COR-L47 (cell line): ENCODE results near the gene ZSCAN5A.
"Not testable (repeated sequence)": the region's sequence is repeated elsewhere in the genome, so short reads cannot be mapped to it uniquely, and the experiment has no call there.

ENCODE experiments used
- DNase-seq: peaks from one replicate; lab custom pipeline; 2025; lab: John Stamatoyannopoulos, UW

The ZSCAN5A gene

GRCh38 chr19:56211718-56212117 is 102.9 kb downstream of the ZSCAN5A start:
- no peak for DNase-seq

DNA sequence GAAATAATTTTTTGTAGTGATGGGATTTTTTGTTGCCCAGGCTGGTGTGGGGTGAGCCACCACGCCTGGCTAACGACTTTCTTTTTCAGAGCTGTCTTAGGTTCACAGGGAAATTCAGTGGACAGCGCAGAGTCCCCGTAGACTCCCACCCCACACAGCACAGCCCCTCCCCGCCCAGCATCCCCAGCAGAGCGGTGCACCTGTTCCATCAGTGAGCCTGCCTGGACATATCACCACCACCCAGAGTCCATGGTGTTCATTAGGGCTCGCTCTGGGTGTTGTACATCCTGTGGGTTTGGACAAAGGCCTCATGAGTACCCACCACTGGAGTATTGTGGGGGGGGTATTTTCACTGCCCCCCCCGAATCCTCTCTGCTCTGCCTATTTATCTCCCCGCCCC is 104.6 kb downstream of the ZSCAN5A start:
- not testable (repeated sequence) for DNase-seq

DNA sequence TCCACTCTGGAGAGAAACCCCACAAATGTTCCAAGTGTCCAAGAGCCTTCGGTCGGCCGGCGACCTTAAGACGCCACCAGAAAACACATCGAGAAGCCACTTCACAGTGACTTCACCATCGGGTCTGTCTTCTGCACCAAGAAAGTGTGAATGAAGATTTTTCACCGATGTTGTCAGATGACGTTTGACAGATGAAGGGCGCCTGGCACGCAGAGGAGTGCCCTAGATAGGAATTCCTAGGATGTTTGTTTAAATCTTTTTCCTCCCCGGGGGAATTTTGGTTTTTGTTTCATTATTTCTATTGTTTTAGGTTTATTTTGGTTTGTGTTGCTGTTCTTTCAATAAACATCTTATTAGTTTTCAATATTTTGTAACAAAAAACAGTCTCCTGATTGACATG is 105.5 kb downstream of the ZSCAN5A start:
- no peak for DNase-seq

DNA sequence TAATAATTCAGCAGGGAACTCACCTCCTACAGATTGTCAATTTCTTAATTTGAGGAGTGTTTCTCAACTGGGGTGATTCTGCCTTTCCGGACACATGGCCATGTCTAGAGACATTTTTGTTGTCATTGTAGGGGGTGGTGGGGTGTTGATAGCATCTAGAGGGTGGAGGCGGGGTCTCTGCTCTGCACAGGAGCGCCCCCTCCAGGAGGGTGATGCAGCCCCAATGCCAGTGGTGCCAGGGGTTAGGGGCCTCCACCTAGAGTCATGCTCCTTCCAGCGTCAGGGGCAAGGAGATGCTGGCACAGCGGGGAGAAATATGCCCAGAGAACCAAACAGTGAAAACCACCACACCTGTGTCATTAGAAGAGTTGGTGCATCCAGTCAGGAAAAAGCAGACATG is 107.1 kb downstream of the ZSCAN5A start:
- not testable (repeated sequence) for DNase-seq

DNA sequence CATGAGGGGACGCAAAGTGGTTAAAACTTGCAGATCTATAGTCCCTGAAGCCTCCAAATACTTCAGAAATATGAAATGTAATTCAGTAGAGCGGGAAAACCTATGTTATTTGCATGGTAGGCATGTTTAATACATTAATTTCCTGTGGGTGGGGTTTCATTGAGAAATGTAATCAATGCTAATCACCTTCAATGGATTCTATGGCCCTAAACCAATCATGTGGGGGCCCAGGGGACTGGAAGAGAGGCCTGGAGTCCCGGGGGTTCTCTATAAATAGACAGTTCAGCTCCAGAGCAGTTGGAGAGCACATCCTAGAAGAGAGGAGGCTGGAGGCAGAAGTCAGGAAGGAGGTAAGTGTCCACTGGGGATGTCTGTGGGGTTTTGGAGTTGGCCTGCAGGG is 112.7 kb downstream of the ZSCAN5A start, which contains the start of gene ZSCAN5C:
TSS of gene ZSCAN5C (plus strand) at position 301 of the 400 bp plus-strand sequence. CDS start 3,641 bp downstream, outside the sequence.
- DNase-seq = no peak

DNA sequence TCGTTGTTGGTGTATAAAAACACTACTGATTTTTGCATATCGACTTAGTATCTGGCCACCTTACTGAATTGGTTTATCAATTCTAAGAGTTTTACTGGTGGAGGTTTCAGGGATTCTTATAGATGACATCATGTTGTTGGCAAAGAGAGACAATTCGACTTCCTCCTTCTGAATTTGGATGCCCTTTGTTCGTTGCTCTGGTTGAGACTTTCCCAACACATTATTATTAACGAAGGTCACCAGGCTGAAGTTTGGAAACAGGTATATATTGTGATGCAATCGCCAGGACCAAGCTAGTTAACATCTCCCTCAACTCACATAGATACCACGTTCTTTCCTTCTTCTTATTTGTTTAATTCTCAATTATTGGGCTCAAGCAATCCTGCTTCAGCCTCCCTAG is 115.0 kb downstream of the ZSCAN5A start:
- no peak for DNase-seq

DNA sequence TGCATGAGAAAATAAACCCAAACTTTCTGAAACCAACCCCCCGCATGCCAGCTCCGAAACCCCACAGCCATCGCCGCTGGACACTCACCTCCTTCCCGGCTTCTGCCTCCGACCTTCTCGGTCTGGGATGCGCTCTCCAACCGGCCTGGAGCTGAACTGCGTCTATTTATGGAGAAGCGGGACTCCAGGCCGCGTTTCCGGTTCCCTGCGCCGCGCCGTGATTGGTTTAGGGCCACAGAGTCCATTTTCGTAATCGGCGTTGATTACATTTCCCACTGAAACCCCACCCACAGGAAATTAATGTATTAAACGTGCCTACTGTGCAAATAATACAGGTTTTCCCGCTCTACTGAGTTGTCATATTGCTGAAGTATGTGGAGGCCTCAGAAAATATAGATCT is 117.0 kb downstream of the ZSCAN5A start, which contains the start of gene ZSCAN5B:
TSS of gene ZSCAN5B (minus strand) at position 138 of the 400 bp plus-strand sequence. CDS start 4,731 bp downstream, outside the sequence.
- not testable (repeated sequence) for DNase-seq

- DNase-seq = no peak
Measured at GRCh38 chr19:56193981-56194640, 120.5 kb downstream of the ZSCAN5A start.

- DNase-seq = no peak
Measured at GRCh38 chr19:56191711-56192110, 122.9 kb downstream of the ZSCAN5A start.

DNA sequence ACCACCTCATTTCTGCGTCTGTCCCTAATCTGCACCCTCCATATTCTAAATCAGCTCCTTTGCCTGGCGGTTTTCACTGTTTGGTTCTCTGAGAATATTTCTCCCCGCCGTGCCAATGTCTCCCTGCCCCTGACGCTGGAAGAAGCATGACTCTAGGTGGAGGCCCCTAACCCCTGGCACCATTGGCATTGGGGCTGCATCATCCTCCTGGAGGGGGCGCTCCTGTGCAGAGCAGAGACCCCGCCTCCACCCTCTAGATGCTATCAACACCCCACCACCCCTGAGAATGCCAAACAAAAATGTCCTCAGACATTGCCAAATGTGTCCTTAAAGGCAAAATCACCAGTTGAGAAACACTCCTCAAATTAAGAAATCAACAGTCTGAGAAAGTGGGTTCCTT is 123.5 kb downstream of the ZSCAN5A start:
- DNase-seq = no peak

DNA sequence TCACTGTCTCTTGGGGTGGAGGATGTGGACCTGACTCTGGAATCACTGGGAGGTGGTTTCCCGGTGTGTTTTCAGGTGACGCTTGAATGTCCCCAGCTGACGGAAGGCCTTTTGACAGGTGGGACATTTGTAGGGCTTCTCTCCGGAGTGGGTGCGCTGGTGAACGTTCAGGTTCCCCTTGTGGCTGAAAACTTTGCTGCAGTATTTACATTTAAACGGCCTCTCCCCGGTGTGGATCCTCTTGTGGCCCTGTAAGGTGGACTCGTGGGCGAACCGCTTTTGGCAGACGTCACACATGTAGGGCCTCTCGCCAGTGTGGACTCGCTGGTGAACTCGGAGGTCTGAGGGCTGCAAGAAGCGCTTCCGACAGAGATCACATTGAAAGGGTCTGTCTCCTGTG is 124.9 kb downstream of the ZSCAN5A start:
- no peak for DNase-seq

DNA sequence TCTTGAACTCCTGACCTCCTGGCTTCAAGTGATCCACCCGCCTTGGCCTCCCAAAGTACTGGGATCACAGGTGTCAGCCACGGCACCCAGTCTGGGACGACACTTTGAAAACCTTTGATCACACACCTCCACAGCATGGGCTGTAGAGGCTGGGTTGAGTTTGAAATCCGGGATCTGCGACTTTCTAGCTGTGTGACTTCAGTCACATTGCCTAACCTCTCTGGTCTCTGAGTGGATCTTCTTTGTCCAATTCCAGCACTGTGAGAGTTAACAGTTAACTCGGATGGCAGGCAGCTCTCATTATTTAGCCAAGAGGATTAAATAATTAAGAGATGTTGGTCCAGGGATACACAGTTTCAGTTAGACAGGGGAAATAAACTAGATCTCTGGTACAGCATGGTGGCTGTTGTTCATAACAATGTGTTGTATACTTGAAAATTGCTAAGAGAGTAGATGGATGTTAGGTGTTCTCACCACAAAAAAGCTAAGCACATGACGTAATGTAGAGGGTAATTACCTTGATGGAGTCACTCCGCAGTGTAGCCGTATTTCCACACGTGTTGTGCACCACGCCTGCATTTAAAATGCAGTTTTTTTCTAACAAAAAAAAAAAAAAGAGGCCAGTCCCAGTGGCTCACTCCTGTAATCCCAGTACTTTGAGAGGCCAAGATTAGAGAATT is 136.9 kb downstream of the ZSCAN5A start:
- no peak for DNase-seq

DNA sequence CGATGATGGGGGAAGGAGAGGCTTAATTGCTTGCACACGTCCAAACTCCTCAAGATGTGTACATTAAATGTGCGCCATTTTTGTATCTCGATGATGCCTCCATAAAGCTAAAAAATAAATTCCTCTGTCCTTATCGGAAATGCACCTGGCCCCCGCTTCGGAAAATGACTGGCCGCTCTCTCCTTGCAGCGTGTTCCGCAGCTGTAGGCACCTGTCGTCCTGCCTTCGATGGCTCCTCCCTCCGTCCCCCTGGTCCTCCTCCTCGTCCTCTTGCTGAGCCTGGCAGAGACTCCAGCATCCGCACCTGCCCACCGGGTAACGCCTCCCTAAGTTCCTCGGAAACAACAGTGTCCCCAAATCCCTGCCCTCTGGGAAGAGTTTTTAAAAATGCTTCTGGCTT is 137.8 kb downstream of the ZSCAN5A start:
- DNase-seq = no peak

- not testable (repeated sequence) for DNase-seq
Measured at GRCh38 chr19:56176310-56176709, 138.3 kb downstream of the ZSCAN5A start.

- not testable (repeated sequence) for DNase-seq
Measured at GRCh38 chr19:56175861-56176307, 138.8 kb downstream of the ZSCAN5A start, which contains the start of gene GALP. Gene GALP, plus strand, starts transcription at chr19:56176008. Its CDS starts 1,101 bp downstream, at chr19:56177109.

GRCh38 chr19:56174550-56174949 is 140.1 kb downstream of the ZSCAN5A start:
- DNase-seq = no peak

DNA sequence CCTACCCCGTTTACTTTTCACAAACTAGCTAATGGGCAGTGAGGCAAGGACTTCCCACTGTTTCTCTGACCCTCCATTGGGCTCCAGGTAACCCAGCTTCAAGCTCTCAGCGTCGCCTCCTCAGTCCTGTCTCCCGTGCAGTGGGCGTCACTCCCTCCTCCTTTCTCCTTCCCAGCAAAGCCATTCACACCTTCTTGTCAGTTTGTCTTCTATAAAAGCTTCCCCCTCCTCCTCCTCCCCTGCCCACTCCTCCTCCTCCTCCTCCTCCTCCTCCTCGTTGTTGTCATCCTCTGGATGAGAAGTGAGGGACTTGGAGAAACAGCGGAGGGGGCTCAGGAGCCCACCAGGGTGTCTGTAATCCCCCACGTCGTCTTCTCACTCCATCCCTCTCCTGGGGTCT is 140.6 kb downstream of the ZSCAN5A start:
- DNase-seq = no peak
